GM12873 (cell line): ENCODE data around the gene LIMK2.

Experiments
- TF ChIP-seq, protein P1 (sequence below): IDR thresholded peaks from 2 replicates; pipeline ENCODE4 v1.5.1; 2012; ENCODE audit warnings: low read depth, mild to moderate bottlenecking, moderate library complexity, low read length, control low read depth; ENCODE audit not compliant: insufficient read depth; ENCODE audit errors: missing control alignments

The LIMK2 gene

DNA sequence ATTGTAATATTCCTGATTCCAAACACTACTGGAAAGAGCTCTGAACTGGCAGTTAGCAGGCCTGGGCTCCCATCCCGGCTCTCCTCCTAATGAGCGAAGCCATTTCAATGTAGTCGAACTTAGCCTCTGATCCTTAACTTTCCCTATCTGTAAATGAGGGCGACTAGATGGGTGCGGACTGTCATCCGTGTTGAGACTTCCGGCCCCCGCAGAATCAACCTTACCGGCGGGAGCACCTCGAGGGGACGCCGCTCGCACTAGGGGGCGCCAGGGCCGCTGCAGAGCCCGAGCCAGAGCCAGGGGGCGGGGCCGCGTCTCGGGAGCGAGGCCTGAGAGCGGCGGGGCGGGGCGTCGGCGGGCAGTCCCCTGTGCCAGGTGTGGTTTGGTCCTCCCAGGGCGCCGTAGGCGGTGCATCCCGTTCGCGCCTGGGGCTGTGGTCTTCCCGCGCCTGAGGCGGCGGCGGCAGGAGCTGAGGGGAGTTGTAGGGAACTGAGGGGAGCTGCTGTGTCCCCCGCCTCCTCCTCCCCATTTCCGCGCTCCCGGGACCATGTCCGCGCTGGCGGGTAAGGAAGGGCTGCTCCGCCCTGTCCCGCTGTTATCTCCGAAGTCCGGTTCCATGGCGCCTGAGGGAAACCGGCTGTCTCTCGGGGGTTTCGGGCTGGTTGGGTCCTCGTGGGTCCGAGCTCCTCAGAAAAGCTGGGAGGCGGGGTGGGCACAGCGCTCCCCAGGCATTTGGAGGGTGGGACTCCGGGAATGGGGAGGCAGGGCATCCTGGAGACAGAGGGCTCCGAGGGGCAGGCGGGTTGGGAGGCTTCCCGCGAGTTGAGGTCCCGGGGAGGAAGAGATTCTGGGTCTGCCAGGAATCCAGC, at the start of gene LIMK2:
TSS of gene LIMK2 (plus strand) at position 437 of the 869 bp plus-strand sequence. CDS start at position 548, 111 bp downstream.
- TF ChIP-seq, protein P1, sequence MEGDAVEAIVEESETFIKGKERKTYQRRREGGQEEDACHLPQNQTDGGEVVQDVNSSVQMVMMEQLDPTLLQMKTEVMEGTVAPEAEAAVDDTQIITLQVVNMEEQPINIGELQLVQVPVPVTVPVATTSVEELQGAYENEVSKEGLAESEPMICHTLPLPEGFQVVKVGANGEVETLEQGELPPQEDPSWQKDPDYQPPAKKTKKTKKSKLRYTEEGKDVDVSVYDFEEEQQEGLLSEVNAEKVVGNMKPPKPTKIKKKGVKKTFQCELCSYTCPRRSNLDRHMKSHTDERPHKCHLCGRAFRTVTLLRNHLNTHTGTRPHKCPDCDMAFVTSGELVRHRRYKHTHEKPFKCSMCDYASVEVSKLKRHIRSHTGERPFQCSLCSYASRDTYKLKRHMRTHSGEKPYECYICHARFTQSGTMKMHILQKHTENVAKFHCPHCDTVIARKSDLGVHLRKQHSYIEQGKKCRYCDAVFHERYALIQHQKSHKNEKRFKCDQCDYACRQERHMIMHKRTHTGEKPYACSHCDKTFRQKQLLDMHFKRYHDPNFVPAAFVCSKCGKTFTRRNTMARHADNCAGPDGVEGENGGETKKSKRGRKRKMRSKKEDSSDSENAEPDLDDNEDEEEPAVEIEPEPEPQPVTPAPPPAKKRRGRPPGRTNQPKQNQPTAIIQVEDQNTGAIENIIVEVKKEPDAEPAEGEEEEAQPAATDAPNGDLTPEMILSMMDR = peak; percentile 74

GRCh38 chr22:31170971-31171370, 41.1 kb upstream of the LIMK2 start:
- TF ChIP-seq, protein P1 = no peak

- TF ChIP-seq, protein P1 = no peak
Observed at GRCh38 chr22:31173386-31174145, 38.5 kb upstream of the LIMK2 start.

DNA sequence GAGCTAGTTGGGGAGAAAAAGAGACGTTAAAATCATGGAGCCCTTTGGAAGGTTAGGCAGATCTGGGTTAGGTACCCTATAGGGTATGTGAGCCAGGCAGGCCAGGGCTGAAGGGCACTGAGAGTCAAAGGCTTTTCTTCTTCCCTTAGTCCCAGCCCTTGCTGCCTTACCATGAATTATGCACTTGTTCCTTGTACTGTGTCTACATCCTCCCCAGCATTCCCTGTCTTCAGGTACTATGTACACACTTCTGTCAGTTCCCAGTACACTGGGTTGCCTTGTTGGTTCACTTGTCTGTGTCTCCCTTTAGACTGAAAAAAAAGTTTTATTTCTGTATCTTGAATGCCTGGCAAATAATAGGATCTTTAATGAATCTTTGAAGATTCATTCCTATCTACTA, 35.2 kb upstream of the LIMK2 start:
- TF ChIP-seq, protein P1 = no peak

- TF ChIP-seq, protein P1 = no peak
Observed at GRCh38 chr22:31177420-31178162, 34.5 kb upstream of the LIMK2 start.

DNA sequence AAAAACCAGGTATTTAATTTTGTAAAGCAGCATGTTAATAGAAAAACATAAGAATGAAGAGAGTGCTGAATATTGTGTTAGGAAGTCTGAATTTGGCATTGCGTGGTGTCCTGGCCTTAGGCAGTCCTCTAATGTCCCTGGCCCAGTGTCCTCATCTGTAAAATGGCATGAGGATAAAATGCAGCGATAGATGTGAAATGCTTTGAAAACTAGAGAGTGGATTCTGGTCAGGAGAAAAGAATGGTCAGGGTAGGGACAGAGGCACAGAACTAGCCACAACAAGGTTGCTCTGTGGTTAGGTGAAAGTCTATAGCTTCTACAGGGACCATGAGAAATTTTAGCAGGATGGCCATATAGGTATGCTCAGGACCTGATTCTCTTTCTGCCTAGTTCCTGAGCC, 33.2 kb upstream of the LIMK2 start:
- TF ChIP-seq, protein P1 = no peak
